Urothelium cell line (cell line): ENCODE results near the gene C6orf47.
A peak's percentile ranks its signal among the peaks of the same experiment; 100 is the strongest.

Source experiments
- DNase-seq: peaks from one replicate; pipeline ENCODE4 v3.0.0; 2011; ENCODE audit warnings: low spot score, mixed read lengths
- FAIRE-seq: peaks from 2 replicates; lab custom pipeline; 2011; peaks lifted over from hg19 to GRCh38; lab: Jason Lieb, UNC

The C6orf47 gene

DNA sequence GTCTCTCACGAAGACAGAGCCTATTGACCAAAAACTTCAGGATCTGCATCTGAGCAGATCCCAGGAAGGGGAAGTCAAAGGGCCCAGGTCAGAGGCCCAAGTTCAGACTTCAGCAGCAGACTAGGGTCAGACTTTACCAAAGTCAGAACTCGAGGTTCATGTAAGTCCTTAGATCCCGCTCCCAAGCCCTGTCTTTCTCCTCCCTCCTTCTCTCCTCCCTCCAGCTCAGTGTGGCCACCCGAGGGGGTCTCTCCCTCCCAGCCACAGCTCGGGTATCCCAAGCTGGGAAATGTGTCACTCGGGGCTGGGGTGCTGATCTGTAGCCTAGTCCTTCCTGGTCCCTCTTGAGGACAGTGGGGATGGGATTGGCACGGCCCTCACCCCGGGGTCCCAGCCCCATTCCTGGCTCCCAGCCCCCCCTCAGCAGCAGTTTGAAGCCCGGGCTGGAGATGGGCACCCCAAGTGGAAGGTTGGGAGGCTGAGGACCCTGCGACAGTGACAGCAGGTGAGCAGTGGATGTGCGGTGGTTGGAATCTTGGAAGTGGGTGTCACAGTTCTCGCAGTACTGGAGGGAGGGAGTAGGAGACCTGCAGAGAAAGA is 1.6 kb upstream of the C6orf47 start:
- no peak for FAIRE-seq
- DNase-seq, result no peak

DNA sequence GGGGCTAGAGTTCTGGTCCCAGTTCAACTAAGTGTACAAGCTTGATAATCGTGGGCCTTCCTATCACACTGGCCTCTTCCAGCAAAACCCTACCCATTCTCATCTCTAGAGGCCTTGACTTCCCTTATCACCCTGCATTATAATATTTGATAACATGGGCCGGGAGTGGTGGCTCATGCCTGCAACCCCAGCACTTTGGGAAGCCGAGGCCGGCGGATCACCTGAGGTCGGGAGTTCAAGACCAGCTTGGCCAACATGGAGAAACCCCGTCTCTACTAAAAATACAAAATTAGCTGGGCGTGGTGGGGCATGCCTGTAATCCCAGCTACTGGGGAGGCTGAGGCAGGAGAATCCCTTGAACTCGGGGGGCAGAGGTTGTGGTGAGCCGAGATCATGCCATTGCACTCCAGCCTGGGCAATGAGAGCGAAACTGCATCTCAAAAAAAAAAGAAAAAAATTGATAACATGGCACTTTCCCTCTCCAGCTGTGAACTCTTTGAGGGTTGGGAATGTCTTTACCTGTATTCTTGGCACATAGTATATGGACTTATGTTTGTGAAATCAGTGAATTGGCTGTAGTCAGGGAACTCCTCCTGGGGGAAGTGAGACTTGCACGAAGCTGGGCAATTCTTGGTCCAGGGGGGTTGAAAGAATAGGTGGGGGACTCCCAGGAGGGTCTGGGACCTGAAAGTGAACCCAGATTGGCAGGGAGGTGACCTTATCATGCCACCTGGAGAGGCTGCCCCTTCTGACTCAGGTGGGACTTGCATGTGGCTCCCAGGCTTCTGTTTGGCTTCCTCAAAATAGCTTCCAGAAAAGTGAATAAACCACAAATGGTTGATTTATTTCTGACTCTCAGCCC is 915 bp upstream of the C6orf47 start:
- no peak for DNase-seq
- no peak for FAIRE-seq

- FAIRE-seq, result no peak
These were observed 763 bp downstream of the C6orf47 start for GRCh38 chr6:31659649-31660380.

GRCh38 chr6:31658983-31659648 is 1.5 kb downstream of the C6orf47 start:
- FAIRE-seq (no peak), DNase-seq (no peak)

More at GRCh38 chr6:31659649-31660380, 763 bp downstream of the C6orf47 start:
- DNase-seq, result peak; percentile 34

GRCh38 chr6:31658158-31658688 is 2.4 kb downstream of the C6orf47 start:
- DNase-seq (no peak), FAIRE-seq (no peak)

DNA sequence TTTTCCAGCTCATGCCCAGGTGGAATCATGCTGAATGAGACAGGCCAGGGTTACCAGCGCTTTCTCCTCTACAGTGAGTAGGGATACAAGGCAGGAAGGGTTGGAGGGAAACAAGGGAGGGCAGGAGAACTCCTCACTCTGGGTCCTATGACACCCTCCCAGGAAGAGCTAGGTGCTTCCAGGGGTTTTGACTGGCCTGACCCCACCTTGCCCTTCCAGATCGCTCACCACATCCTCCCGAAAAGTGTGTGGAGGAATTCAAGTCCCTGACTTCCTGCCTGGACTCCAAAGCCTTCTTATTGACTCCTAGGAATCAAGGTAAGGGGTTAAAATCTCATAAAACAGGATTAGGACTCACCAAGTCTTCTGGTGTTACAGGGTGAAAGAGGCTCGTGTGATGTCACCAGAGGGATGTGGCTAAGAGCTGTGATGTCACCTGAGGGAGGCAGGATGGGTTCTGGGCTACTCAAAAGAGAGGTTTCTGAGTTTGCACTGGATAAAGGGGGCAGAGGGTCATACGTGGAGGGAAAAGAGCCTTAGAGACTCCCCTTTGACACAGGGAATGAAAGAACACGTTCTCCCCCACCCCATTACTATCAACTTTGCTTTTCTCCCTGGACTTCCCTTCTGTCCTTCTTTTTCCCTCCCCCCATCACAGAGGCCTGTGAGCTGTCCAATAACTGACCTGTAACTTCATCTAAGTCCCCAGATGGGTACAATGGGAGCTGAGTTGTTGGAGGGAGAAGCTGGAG is 3.0 kb downstream of the C6orf47 start:
- FAIRE-seq (no peak), DNase-seq (no peak)

DNA sequence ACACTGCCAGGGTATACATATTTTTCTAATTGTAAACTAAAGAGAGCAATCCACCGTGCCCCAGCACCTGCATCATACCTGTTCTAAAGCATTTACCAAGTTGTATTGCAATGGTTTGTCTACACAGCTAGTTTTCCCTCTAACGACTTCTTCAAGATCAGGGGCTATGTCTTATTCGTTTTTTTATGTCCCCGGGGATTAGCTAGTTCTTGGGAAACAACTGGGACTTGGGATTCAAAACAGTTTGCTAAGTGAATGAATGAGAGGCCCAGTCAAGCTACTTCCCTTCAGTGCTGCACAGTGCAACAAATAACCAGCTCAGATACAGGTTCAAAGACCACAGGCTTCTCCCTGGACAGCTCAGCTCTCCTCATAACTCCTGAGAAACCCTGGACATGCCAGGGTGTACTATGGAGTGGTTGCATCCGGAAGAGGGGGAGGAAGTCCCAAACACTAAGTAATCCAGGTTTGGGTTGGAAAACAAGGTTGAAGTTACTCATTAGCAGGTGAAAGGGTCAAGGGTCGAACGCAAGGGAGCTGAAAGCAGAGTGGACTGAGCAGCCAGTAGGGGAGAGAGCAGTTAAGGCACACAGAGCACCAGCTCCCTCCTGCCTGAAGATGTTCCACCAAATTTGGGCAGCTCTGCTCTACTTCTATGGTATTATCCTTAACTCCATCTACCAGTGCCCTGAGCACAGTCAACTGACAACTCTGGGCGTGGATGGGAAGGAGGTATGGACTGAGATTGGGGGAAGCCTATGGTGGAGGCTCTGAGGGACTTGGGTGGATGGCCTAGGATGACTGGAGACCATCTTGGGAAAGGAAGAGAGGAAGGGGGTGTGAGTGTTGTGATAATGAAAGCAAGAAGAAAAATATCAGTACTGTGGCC is 5.0 kb downstream of the C6orf47 start, which contains the start of gene APOM:
Gene APOM (plus strand): TSS at position 546 of the 889 bp plus-strand sequence. CDS start 73 bp downstream, at position 619.
- FAIRE-seq, result no peak

GRCh38 chr6:31654574-31655348 is 5.8 kb downstream of the C6orf47 start:
- DNase-seq (no peak), FAIRE-seq (no peak)

More for the DNA sequence above, 5.0 kb downstream of the C6orf47 start, which contains the start of gene APOM:
- DNase-seq, result no peak

DNA sequence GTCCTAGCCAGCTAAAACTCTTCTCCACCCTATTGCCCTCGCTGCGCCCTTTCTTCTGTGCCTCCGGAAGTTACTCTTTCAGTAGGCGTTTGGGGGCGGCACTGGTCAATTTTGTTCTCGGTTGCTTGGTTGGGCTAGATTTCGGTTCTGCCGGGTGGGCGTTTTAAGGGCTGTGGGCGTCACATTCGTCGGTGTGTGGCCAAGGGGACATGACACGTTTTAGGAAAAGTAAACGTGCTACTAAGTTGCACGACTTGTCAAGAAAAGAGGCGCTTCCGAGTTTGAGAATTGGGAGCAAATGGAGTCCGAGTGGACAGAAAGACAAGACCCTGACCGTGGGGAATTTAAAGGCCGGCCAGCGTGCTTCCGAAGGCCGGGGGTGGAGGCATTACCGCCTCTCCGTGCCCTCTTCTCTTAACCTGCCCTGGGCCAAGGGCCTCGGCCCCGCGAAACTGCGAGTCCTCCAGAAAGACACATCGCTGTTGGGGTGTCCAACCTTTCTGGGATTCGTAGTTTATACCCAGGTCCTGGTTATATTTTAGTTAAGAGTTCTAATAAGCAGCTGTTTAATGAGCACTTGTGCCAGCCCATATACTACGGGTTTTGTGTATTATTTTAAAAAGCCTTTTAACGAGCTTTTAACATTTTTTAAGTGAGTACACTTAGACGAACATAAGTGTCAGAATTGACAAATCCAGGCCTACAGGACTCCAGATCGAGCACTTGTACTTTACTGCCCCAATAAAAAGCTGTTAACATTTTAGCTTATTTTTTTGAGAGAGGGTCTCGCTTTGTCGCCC is 7.5 kb downstream of the C6orf47 start:
- FAIRE-seq (no peak), DNase-seq (peak; percentile 90)

GRCh38 chr6:31651602-31652191 is 8.9 kb downstream of the C6orf47 start:
- DNase-seq, result peak; percentile 67
- FAIRE-seq, result no peak

GRCh38 chr6:31645325-31645724 is 15.3 kb downstream of the C6orf47 start:
- DNase-seq (no peak), FAIRE-seq (no peak)

DNA sequence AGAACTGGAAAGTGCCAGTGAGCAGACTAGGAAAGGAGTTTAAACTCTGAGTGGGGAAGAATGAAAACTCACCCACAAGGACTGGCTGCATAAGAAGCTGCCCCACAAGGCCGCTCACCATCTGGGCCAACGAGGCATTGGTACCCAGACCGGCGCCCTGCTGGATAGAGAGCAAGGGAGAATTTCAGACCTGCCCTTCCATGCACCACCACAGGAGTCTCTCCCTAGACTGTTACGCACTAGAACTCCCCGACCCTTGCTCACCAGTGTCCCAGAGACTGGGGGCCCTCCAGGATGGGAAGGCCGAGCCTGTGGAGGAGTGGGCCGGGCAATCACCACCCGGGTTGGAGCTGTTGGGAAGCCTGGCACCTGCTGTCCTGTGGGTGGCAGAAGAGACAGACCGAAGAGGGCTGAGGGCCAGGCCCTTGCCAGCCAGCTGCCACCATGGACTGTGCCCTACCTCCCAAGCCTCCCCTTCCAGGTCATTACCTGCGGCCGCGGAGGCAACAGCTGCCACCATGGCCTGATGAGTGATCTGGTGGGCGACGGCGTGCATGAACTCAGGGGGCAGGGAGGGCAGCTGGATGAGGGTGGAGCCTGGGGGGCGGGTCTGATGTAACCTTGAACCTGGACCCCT is 16.6 kb downstream of the C6orf47 start:
- no peak for FAIRE-seq
- no peak for DNase-seq

- FAIRE-seq, result no peak
- DNase-seq, result no peak
These were observed 17.6 kb downstream of the C6orf47 start for GRCh38 chr6:31642798-31643570.

GRCh38 chr6:31641370-31641769 is 19.2 kb downstream of the C6orf47 start:
- DNase-seq, result no peak

DNA sequence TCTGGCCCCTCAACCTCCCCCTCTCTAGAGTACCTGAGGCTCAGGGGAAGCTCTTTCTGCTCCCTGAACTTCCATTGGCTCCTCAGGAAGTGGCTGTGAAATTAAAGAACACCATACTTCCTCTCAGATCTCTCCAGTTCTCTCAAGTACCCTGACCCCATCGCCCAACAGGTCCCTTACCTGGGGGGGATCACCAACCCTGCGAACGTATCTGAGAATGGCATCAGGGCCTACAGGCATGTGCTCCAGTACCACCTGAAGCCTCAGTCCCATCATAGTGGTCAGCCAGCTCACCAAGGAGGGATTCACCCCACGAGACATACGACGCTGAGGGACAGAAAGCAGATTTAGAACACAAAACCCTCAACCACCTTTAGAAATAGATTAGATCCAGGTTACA is 20.0 kb downstream of the C6orf47 start:
- FAIRE-seq (no peak), DNase-seq (no peak)

More at GRCh38 chr6:31641370-31641769, 19.2 kb downstream of the C6orf47 start:
- FAIRE-seq, result no peak

- FAIRE-seq, result no peak
- no peak for DNase-seq
These were observed 21.1 kb downstream of the C6orf47 start for GRCh38 chr6:31639449-31639861.
